Measurements from ENCODE around the gene ACRBP.
A peak's percentile ranks its signal among the peaks of the same experiment; 100 is the strongest.

ACRBP gene

DNA sequence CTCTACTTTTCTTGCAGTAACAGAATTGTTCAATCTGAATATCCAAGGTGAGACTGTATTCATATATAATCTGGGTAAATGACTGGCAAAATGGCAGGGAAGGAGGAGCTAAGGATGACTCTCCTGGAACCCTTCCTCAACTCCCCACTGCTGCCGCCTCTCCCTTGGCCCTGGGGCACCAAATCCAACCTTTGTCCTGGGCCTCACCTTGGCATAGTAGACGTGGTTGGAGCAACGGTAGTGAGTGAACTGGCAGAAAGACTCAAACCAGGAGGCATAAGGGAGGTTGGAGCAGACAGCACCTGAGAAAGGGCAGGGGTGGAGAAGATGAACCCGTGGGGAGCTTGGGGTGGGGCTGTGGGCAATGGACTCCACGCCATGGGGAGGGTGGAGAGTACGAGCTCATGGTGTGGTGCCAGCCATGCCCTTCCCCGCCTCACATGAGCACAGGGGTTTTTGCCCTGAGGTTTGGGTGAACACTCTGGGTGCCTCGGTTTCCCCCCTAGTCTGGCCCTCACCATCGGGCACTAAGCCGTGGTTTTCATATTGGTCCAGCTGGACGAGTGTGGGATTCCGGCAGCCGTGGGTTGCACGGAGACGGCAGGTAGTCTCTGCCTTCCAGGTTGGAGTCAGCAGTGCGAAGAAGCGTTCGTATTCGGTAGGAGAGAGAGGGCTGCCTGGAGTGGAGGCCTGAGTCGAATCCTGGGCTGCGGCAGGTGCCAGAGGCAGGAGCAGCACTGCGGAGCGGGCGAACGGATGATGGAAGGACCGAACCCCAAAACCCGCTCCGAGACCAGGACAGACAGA is 753 bp downstream of the ACRBP start:
- no peak for DNase-seq (ENCODE audit: low spot score)

DNA sequence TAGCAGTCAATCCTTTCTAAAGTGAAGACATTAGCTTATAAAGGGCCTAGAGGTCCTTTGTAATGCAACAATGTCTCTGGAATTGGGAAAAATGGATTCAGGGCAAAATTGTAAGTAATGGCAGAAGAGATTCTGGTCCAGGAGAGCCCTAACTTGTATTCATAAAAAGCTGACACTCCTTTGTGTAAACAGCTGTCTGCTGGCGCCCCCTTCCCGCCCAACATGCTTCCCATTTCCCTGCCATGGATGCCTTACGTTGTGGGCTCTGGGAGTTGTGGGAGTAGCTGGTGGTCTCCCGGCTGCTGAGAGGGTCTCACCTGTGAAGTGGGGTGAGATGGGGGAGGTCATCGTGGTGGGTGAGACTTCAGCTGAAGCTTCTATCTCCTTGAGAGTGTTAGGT is 2.3 kb downstream of the ACRBP start:
- DNase-seq (ENCODE audit: low spot score) = no peak

DNA sequence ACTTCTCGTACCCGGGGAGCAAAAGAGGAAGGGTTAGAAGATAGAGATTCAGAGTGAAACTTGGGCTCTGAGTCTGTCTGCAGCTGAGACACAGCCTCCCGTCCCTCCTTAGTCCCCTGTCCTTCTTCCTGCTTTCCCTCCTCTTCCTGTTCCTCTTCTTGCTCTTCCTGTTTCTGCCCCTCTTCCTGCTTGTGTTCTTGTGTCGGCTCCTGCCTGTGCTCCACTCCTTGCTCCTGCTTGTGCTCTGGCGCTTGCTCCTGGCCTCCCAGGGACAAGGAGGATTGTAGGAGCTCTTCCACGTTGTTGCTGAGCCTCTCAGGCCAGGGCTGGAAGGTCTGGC is 3.0 kb downstream of the ACRBP start:
- no peak for DNase-seq (ENCODE audit: low spot score)

DNA sequence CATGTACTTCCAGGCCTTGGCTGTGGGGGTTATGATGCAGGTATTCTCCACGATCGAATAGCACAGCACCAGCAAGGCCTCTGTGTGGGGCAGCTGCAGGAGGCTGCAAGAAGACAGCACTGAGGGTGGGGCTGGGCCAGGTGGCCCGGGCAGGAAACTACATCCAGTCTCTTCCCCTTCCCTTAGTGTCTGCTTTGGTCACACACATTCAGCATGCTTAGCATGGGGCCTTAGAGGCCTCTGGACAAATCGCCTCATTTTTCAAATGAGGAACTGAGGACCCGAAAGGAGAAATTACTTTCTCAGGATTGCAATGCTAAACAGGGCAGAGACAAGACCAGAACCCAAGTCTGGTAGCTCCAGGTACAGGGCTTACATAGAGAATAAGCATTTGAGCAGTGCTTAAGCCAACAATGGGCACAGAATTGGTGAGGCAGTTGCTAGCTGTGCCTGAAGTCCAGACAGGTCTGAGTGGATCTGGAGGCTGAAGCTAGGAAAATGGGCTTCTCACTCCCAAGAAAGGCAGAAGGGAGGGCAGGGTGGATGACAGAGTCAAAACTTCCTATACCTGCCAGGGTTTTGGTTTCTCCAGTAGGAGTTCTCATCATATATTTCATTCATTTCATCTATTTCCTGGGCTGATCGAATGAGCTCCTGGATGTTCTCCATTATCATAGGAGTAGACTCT is 3.5 kb downstream of the ACRBP start:
- DNase-seq (ENCODE audit: low spot score) = no peak

DNA sequence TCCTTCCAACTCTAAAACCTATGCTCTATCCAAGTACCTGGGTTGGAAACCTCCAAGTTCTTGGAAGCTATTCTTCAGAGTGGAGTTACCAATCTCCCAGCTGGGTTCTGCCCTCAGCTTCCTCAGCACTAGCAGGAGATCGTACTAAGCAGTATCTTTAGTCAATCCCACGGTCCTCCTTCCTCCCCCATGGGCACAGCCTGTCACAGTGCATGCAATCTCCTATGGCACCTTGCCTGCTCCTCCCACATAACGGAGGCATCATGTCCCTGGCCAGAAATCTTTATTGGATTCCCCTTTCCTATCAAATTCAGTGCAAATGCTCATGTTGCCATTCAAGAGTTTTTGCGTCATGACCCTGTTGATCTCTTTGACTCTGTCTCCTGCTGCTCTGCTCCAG is 6.1 kb downstream of the ACRBP start:
- no peak for DNase-seq (ENCODE audit: low spot score)

DNA sequence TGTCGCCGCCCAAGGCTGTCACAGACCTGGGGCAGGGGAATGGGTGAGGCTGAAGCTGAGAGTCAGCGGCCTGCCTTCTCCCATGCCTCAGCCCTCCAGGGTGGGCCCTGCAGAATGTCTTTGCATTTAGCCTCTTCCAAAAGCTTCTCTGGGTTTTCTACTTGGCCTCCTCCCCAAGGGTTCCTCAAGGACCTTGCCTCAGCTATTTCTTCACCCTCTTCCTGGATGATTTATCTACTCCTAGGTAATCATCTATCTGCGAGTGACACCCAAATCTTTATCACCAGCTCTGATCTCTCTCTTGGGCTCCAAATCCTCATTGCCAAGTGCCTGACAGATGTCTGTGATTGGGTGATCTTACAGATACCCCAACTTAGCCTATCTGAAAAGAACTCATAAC is 6.7 kb downstream of the ACRBP start:
- no peak for DNase-seq (ENCODE audit: low spot score)

DNA sequence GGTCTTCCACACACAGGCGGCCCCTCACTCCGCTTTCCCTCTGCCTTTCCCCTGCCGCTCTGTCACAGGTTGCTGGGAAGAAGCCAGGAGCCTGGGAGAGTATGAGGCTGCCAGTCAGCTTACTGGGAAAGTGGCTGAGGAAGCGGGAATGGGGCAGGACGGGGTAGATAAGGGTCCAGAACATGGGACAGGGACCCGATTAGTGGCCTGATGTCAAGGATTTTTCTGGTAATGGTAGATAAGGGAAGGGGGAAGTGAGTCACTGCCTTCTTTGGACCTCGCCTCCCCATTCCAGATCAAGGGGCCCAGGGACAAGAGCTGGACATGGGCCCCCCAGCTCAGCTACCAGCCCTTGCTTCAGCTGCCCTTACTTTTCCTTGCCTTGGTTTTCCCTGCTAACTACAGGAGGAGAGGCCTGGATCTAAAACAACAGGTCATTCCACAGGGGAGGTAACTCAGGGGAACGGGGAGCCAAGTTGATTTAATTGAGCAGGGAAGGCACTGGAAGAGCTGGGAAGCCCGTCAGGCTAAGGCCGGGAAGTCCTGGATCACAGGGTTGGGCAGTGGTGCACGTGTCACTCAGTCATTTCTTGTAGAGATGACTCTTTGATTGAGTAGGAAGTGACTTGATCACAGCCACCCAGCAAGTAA is 8.0 kb downstream of the ACRBP start:
- DNase-seq (ENCODE audit: low spot score) = no peak

DNA sequence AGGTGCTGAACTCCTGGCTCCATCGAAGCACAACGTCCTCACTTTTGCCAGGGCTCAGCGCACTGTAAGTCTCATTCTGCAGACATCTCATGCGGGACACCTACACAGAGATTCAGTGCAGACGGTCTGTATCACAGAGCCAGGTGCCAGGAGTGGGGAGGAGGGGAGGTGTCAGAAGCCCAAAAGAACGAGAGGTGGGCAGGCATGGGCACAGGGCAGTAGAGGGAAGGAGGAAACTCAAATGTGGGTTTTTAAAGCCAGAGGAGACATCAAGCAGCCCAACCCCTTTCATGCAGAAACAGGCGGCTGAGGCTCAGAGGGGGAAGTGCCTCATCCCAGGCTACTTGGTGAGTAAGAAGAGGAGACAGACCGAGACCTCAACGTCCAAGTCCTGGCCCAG is 8.9 kb downstream of the ACRBP start:
- no peak for DNase-seq (ENCODE audit: low spot score)

DNA sequence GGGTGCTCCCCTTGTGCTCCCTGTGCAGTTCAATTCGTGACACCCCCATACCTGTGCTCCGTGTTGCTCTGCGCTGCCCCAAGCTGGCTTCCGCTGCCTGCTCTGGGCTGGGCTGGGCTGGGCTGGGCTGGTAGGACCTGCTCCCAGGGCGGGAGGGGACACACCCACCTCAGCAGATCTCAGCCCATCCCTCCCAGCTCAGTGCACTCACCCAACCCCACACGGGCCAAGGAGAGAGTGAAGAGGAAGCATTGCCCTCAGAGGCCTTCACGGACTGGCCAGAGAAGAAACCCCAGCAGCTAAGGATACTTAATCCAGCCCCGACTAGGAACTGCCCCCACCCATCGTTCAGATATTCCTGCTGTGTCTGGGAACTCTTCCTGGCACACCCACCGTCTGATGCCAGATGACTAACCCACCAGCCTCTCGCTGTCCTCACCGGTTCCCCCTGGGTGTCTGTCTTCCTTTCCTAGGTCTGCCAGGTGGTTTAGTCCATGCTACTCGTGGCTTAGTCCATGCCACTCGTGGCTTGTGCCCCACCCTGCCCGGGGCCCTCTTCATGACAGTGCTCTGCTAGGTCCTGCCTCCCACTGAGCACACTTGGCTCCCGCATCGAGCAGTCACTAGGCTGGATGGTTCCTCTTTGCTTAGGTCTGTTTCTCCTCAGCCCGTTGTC is 11.2 kb downstream of the ACRBP start, which contains the start of gene LPAR5:
TSS of gene LPAR5 (minus strand) at position 104 of the 676 bp plus-strand sequence. CDS start 14,711 bp downstream, outside the sequence.
- DNase-seq (ENCODE audit: low spot score) = peak; percentile 27

DNA sequence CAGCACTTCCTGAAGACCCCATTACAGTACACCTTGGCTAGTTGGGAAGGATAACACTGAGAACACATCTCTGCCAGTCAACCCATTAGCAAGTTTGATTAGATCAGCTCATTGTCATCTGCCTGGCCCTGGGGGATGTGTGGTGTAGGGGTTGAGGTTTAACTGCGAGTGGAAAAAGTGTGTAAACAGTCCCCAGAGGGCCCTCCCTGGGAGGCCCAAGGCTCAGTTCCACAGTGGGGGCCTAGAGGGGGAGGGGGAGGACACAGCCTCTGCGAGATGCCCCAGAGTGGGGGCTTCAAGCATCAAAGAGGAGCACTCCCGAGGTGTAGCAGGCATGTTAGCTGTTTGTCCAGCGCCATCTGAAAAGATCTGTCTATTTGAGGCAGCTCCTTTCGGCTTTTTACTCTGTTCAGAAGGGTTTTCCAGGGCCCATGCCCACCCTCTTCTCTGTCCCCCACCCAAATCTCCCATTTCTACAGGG is 11.8 kb downstream of the ACRBP start:
- DNase-seq (ENCODE audit: low spot score) = peak; percentile 53

DNA sequence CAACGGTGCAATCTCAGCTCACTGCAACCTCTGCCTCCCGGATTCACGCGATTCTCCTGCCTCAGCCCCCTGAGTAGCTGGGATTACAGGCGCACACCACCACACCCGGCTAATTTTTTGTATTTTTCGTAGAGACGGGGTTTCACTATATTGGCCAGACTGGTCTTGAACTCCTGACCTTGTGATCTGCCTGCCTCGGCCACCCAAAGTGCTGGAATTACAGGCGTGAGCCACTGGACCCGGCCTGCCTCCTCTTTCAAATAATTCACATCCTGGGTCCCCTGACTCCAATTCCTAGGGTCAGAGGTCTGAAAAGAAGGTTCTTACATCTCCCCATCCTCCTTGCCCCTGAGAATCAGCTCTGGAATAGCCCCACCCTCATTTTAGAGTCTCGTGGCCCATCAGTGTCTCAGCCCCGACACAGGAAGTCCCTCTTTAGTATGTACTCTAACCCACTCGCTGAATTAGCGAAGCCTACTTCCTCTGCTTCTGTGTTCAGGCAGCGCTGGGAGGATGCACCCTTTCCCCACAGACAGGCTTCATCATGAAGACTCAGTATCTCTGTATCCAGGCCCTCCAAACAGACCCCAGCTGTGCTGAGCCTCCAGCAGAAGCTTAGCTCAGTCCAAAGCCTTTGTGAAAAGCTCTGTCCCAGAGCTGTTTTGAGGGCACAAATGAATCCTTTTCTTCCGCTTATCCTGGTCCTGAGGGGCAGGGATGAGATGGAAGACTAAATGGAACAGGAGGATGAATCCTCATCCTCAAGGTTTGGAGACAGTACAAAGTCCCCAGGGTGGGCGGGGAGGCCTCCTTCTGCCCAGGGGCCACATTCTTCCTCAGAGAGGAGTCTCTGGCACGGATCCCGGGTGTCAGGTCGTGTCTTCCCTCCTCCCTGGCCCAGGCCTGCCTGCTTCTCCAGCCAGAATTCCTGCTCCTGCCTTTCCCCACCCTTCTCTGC is 14.9 kb downstream of the ACRBP start:
- peak; percentile 63 for DNase-seq (ENCODE audit: low spot score)

DNA sequence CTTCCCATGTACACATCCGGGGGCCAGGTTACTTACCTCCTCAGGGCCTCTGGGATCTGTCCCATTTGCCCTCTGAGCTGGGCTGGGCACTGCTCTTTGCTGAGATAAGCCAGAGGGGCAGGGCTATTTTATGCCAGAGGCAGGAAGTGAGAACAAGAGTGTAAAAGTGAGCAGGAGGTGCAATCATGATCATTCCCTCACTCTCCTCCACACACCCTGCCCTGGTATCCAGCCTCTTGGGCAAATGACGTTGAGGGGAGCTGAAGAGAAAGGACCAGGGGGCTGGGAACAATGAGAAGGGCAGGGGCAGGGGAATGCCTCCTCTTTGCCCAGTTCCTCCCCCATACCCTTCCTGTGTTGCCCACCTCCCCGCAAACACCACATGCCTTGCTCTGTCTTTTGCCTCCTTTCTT is 15.7 kb downstream of the ACRBP start:
- DNase-seq (ENCODE audit: low spot score) = no peak

DNA sequence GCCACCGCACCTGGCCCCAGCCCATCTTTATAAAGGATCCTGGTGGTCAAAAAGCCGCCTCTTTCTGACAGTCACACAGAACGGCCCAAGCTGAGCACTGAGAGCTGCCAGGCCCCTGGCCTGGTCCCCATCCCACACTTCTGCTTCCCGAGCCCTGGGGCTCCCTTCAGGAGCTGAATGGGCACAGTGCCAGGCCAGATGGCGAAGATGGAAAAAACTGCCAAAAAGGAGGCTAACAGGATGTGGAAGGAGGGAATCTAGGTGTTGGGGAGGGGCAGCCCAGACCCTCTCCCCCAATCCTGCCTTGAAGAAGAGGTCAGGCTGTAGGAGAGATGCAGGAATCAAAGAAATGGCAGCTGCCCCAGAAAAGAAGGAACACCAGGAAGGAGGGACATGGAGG is 16.5 kb downstream of the ACRBP start:
- DNase-seq (ENCODE audit: low spot score) = no peak

DNA sequence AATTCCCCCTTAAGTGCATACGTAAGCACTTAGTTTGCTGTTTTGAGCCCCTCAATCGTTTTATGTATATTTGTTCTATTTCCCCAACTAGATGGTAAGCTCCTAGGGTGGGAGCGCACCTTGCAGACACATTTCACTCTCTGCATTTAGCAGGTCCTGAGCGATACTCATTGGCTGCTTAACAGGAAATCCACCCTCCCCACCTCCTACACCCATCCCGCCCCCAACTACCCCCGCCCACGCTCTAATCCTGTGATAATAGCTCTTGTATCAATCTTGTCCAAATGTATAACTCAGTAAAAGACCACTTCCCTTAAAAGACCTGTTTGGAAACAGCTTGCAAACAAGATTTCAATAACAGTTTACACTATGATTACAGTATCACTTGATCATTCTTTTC is 19.6 kb downstream of the ACRBP start:
- DNase-seq (ENCODE audit: low spot score) = peak; percentile 52

DNA sequence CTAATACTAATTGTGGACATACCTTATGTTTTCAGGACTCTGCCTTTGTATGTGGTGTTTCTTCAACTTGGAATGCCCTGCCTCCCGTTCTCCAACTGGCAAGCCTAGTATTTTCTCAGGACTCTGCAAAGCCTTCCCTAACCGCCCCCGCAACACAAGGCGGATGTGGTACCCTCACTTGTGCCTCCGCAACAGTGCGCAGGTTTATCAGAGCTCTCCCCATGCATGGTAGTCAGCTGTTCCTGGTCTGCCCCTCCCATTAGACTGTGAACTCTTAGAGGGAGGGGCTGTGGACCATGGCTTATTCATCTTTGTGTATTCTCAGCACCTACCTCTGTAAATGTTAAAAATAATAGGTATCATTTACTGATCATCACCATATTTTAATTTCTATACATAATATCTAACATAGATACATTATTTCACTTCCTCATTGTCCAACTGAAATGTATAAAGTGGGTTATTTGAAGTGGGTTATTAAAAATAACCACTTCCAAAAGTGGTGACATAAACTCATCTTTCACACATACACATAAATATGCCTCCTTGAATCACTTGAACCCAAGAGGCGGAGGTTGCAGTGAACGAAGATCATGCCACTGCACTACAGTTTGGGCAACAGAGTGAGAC is 20.5 kb downstream of the ACRBP start:
- no peak for DNase-seq (ENCODE audit: low spot score)

DNA sequence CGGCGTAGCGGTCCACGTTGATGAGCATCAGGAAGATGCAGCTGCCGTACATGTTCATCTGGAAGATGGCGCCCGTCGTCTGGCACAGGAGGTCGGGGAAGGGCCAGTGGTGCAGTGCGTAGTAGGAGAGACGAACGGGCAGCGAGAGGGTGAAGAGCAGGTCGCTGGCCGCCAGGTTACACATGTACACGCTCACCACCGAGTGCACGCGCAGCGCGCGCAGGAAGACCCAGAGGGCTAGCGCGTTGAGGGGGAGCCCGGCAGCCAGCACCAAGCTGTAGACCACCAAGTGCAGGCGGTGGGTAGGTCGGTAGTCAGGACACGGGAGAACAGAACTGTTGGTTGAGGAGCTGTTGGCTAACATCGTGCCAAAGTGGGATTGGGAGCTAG is 26.4 kb downstream of the ACRBP start:
- DNase-seq (ENCODE audit: low spot score) = no peak

DNA sequence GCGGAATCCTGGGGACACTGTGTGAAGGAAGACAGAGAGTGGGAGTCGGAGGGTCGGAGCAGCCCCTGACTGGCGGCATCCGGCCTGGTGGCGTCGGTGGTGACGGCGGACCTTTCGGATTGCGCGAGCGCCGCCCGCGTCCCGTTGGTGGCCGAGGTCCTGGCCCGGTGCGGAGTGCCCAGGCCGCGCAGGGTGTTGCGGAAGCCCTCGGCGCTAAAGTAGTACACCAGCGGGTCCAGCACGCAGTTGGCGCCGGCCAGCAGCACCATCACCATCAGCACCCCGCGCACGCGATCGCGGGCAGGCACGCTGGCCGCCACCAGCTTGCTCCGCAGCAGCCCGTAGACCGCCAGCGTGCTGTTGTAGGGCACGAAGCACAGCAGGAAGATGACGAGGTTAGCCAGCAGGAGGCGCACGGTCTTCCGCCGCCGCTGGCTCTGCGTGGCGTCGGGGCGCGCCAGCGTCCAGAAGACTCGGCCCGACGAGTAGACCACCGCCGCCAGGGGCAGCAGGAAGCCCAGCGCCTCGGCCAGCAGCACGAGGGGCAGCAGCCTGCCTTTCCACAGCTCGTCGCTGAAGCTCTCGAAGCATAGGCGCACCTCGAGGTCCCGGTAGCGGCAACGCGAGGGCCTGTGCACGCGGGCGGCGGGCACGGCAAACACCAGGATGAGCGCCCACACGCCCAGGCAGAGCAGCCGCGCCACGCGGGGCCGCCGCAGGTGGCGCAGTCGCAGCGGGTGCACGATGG is 26.9 kb downstream of the ACRBP start:
- no peak for DNase-seq (ENCODE audit: low spot score)

DNA sequence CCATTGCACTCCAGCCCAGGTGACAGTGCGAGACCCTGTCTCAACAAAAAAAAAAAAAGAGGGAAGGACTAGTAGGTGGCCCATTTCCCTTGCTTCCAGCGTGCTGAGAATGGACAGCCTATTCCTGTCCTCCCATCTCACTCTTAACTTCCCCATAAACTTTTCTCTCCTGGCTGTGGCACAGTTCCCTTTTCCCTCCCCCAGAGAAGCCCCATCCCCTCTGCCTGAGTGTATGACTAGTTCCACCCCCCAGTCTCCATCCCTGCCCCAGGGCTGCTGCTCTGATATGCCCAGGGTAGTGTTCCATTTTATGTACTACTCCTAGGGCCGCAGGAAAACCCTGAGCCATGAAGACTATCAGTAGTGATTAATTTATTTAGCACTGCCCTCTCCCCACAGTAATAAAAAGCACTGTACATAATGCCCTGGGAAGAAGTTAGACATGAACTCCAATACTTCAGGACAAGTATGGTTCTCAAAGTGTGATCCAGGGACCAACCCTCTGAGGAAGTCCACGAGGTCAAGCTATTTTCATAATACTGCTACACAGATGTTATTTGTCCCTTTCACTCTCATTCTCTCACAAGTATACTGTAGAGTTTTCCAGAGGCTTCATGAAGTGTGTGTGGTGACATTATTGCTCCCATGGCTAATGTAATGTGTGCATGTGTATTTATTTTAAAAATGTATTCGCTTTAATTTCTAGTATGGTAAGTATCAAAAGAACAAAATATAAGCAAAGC is 28.6 kb downstream of the ACRBP start:
- DNase-seq (ENCODE audit: low spot score) = no peak

DNA sequence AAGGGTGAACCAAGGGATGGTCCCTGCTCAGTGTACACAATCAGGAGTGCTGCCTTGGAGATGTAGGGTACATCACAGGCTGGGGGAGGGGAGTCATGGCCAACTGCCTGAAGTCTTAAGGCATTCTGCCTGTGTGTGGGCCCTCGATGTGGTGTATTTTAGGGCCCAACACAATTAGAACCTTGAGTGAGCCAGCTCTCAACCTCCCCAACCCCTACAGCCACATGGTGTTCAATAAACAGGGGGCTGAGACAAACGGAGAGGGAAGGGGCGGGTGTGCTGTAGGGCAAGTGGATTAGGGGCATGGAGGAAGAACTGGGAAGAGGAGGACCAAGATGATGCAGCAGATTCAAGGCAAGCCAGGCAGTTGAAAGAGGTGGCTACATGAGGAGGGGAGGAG is 31.4 kb downstream of the ACRBP start:
- no peak for DNase-seq (ENCODE audit: low spot score)

All from CD4-positive, alpha-beta T cell treated with Interleukin-15 for 4 hours (primary cell).